CD4-positive, CD25-positive, alpha-beta regulatory T cell (primary cell): Measurements from ENCODE around the gene ABCA13. TPM values are rescaled to one million over a fixed set of nuclear protein-coding genes. Genes with fewer than 3 reads are reported as not detected.

ENCODE experiments used
- ATAC-seq, 2 donors: fragments of 150-1000 bp; cut with Tn5 transposase; one replicate each; pipeline ENCODE4 v1.10.0; 2021; ENCODE audit warnings: low read depth in 2 of 2, moderate number of reproducible peaks in 2 of 2, moderate library complexity in 1 of 2
- DNase-seq, 3 donors: peaks; one replicate each; pipeline versions ENCODE4 v3.0.0 to v3.0.0-alpha.2; 2012 to 2022; ENCODE audit warnings: mixed read lengths in 1 of 3
- H3K27ac ChIP-seq: one replicate; pipeline ENCODE4 v1.7.0; 2013; ENCODE audit warnings: mild to moderate bottlenecking, low read length; ENCODE audit not compliant: insufficient read depth, poor library complexity, severe bottlenecking
- H3K27me3 ChIP-seq: one replicate; pipeline ENCODE4 v1.7.0; 2013; ENCODE audit warnings: low read length; ENCODE audit not compliant: control insufficient read depth, insufficient read depth
- H3K36me3 ChIP-seq: one replicate; pipeline ENCODE4 v1.7.0; 2013; ENCODE audit warnings: mild to moderate bottlenecking, low read length, moderate library complexity; ENCODE audit not compliant: control insufficient read depth, insufficient read depth
- H3K4me1 ChIP-seq: 2 replicates; pipeline ENCODE4 v1.7.0; 2013; ENCODE audit warnings: mild to moderate bottlenecking, low read length; ENCODE audit not compliant: insufficient read depth, control insufficient read depth, poor library complexity, severe bottlenecking
- H3K4me3 ChIP-seq: one replicate; pipeline ENCODE4 v1.7.0; 2013; ENCODE audit warnings: low read depth, mild to moderate bottlenecking, low read length, moderate library complexity
- H3K9me3 ChIP-seq, 2 experiments: 1 replicate in 1 of 2; 2 replicates in 1 of 2; pipeline ENCODE4 v1.7.0; 2013; ENCODE audit warnings: low read length in 2 of 2, mild to moderate bottlenecking in 1 of 2, moderate library complexity in 1 of 2; ENCODE audit not compliant: control insufficient read depth in 2 of 2
- H3K27ac Mint-ChIP-seq, 3 donors: one replicate each; pipeline ENCODE4 v1.8.0; 2020 to 2022; ENCODE audit warnings: mild to moderate bottlenecking in 3 of 3, mixed read lengths in 3 of 3, moderate library complexity in 2 of 3
- H3K27me3 Mint-ChIP-seq: one replicate; pipeline ENCODE4 v1.8.0; 2022; ENCODE audit warnings: mild to moderate bottlenecking, mixed read lengths
- H3K36me3 Mint-ChIP-seq: one replicate; pipeline ENCODE4 v1.8.0; 2020; ENCODE audit warnings: mixed read lengths
- H3K4me1 Mint-ChIP-seq, 4 donors: one replicate each; pipeline ENCODE4 v1.8.0; 2020 to 2022; ENCODE audit warnings: mixed read lengths in 4 of 4, mild to moderate bottlenecking in 1 of 4
- H3K4me3 Mint-ChIP-seq, 4 donors: one replicate each; pipeline ENCODE4 v1.8.0; 2020 to 2022; ENCODE audit warnings: mild to moderate bottlenecking in 4 of 4, mixed read lengths in 4 of 4, moderate library complexity in 3 of 4
- H3K9me3 Mint-ChIP-seq, 7 donors: one replicate each; pipeline ENCODE4 v1.8.0; 2020 to 2022; ENCODE audit warnings: mixed read lengths in 7 of 7, mild to moderate bottlenecking in 3 of 7, moderate library complexity in 2 of 7
- polyA plus RNA-seq, 4 donors: library from polyadenylated mRNA; unstranded; fragments of 300-500 nt; fragmentation: Illumina TruSeq; gene quantifications; one replicate each; pipeline ENCODE4 v1.2.3, GENCODE V29; 2021
- total RNA-seq: library from RNA; stranded (reverse); gene quantifications from one replicate; pipeline ENCODE4 v1.2.3, GENCODE V29; 2022

Gene ABCA13
- total and polyA plus RNA-seq, 5 donors from 2014 or later: 1.1 TPM; not detected in 4

DNA sequence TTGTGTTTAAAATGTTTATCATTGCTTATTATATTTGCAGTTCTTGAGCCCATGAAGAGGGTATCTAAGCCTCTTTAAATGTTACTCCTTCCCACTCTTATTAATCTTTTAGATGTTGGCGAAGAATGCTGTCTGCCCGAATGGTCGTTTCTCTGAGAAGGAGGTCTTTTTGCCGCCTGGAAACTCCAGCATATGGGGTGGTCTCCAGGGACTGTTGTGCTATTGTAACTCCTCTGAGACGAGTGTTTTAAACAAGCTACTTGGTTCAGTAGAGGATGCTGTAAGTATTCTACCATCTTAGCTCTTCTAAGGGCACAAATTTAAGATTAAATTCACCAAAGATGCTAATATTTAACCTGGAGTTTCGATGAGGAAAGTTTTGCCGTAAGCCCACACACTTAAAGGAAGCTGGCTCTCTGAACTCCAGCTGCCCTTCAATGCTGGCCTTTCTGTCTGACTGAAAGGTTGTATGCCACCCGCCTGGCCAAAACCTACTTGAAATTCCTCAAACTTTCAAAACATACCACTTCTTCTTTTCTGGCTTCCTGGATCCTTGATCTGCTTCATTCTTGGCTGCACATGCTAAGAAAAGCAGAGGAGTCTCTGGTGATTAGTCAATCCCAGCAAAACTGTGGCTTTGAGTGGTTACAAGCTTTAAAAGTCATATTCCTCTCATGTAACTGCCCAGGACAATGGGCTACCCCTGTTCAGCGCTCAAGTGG, 74.7 kb downstream of the ABCA13 start:
- no peak overlapping the region for H3K27ac Mint-ChIP-seq
- no peak overlapping the region for H3K4me3 ChIP-seq
- H3K4me3 Mint-ChIP-seq: no peak overlapping the region
- H3K9me3 ChIP-seq: no peaks in the 10 kb centered on the region
- DNase-seq (no peak), ATAC-seq (no peak)
- H3K27me3 ChIP-seq: no peaks in the 10 kb centered on the region
- H3K4me1 ChIP-seq: no peaks in the 10 kb centered on the region
- H3K36me3 ChIP-seq: no peaks in the 10 kb centered on the region
- H3K36me3 Mint-ChIP-seq: no peaks in the 10 kb centered on the region
- no peaks in the 10 kb centered on the region for H3K4me1 Mint-ChIP-seq
- H3K27ac ChIP-seq: no peak overlapping the region
- peaks cover 4% of the 10 kb centered on the region for H3K27me3 Mint-ChIP-seq
- peaks cover 0 to 4% (median 0%) of the 10 kb centered on the region in 7 donors for H3K9me3 Mint-ChIP-seq

DNA sequence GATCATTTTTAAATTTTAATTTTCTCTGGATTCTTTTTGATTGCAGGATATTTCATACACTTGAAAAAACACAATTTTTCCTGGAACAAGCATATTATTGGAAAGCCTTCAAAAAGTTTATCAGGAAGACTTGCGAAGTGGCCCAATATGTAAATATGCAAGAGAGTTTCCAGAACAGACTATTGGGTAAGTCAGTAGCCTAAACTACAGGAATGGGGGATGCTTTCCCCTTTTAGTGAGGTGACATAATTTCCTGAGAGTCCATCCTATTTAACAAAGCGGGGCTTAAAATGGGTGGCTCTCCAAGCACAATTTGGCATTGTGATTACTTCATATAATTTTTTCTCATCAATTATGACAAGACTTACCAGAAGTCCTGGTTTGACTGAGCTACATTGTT, 77.9 kb downstream of the ABCA13 start:
- Mint-ChIP-seq H3K36me3 (no peaks in the 10 kb centered on the region), H3K27me3 (no peaks in the 10 kb centered on the region), H3K9me3 (peaks cover 0 to 4% (median 0%) of the 10 kb centered on the region in 7 donors), H3K4me1 (peaks cover 0 to 7% (median 5%) of the 10 kb centered on the region in 4 donors), H3K4me3 (no peak overlapping the region), H3K27ac (no peak overlapping the region)
- Histone ChIP-seq H3K36me3 (no peaks in the 10 kb centered on the region), H3K27me3 (no peaks in the 10 kb centered on the region), H3K4me3 (no peak overlapping the region), H3K4me1 (no peaks in the 10 kb centered on the region), H3K27ac (no peak overlapping the region), H3K9me3 (no peaks in the 10 kb centered on the region)
- DNase-seq (no peak), ATAC-seq (no peak)

DNA sequence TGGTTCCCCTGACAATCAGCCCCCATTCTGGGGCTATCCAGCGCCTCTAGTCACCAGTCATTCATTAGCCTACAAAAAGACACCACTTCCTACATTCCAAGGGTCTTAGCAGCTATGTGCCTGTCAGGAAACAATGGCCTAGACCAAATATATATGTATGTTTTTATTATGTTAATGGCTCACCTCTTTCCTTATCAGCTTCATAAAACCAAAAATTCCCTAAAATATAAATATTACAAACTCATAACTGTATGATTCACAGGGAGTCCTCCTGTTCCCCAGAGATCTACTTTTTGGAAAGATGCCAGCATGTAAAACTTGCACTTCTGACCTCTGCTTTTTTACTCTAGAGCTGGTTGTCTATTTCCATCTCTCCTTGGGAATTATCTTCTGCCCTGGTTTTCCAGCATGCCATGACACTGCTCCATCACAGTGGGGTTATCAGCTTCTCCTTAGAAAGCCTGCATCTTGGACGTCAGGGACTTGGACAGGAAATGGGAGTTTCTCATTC, 79.2 kb downstream of the ABCA13 start:
- Histone ChIP-seq H3K27me3 (no peaks in the 10 kb centered on the region), H3K36me3 (no peaks in the 10 kb centered on the region), H3K4me3 (no peak overlapping the region), H3K4me1 (no peaks in the 10 kb centered on the region), H3K27ac (no peak overlapping the region), H3K9me3 (no peaks in the 10 kb centered on the region)
- Mint-ChIP-seq H3K27me3 (no peaks in the 10 kb centered on the region), H3K4me1 (peaks cover 0 to 7% (median 5%) of the 10 kb centered on the region in 4 donors), H3K4me3 (peak overlapping the region in 1 of 4 donors; percentile 38), H3K36me3 (no peaks in the 10 kb centered on the region), H3K9me3 (peaks cover 0 to 4% (median 0%) of the 10 kb centered on the region in 7 donors), H3K27ac (no peak overlapping the region)
- DNase-seq (no peak), ATAC-seq (no peak)

DNA sequence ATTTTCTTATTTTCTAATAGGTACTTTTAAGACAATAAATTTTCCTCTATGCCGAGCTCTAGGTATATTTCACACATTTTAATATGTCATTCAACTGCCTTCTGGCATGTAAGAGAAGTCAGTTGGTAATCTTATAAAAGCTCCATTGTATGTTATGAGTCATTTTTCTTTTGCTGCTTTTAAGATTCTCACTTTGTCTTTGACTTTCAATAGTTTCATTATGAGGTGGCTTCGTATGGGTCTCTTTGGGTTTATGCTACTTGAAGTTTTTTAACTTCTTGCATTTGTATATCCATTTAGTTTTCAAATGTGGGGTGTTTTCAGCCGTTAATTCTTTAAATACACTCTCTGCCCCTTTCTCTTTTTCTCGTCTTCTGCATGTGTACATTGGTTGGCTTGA, 80.5 kb downstream of the ABCA13 start:
- ATAC-seq (no peak), DNase-seq (peak in 1 of 3 donors; percentile 41)
- Histone ChIP-seq H3K4me1 (no peaks in the 10 kb centered on the region), H3K27me3 (no peaks in the 10 kb centered on the region), H3K4me3 (no peak overlapping the region), H3K36me3 (no peaks in the 10 kb centered on the region), H3K9me3 (no peaks in the 10 kb centered on the region), H3K27ac (no peak overlapping the region)
- Mint-ChIP-seq H3K27ac (no peak overlapping the region), H3K27me3 (no peaks in the 10 kb centered on the region), H3K4me3 (no peak overlapping the region), H3K4me1 (peaks cover 0 to 7% (median 5%) of the 10 kb centered on the region in 4 donors), H3K9me3 (peaks cover 0 to 4% (median 0%) of the 10 kb centered on the region in 7 donors), H3K36me3 (no peaks in the 10 kb centered on the region)

DNA sequence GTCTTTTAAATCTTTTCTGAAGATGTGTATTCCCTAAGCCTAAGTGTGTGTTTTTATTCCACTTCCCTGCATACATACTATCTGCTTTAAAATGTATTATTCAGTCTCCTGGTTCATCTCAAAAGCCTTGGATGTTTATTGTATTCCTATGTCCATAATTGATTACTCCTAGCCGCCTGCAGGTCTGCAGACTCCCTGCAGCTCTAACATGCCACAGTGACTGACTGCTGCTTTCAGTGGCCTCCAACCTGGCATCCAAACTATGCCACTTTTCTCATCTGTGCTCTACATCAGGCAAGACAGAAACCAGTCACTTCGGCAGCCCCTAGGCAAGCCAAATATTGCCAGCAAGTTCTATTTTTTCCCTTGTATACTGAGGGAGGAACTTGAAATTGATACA, 81.7 kb downstream of the ABCA13 start:
- H3K27me3 ChIP-seq: no peaks in the 10 kb centered on the region
- no peak overlapping the region for H3K4me3 ChIP-seq
- H3K4me3 Mint-ChIP-seq: no peak overlapping the region
- no peak overlapping the region for H3K27ac ChIP-seq
- H3K9me3 Mint-ChIP-seq: peaks cover 0 to 7% (median 0%) of the 10 kb centered on the region in 7 donors
- H3K36me3 ChIP-seq: no peaks in the 10 kb centered on the region
- ATAC-seq (no peak), DNase-seq (no peak)
- H3K27ac Mint-ChIP-seq: no peak overlapping the region
- H3K9me3 ChIP-seq: no peaks in the 10 kb centered on the region
- peaks cover 0 to 7% (median 5%) of the 10 kb centered on the region in 4 donors for H3K4me1 Mint-ChIP-seq
- H3K36me3 Mint-ChIP-seq: no peaks in the 10 kb centered on the region
- H3K4me1 ChIP-seq: no peaks in the 10 kb centered on the region
- H3K27me3 Mint-ChIP-seq: peaks cover 7% of the 10 kb centered on the region

DNA sequence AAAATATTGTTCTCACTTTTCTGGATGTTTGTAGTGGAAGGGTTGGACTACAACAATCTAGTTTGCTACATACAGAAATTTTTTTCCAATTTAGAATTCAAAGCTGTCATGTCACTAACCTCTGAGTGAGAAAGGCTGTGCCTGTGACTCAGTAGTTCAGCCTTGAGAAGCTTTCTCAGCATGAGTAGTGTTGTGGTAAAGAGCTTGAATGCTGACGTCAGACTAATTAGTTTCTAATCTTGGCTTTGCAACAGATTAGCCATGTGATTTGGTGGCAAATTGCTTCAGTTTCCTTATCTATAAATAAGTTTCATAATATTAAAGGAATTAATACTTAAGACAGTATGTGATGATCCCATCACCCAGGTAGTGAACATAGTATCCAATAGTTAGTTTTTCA, 83.8 kb downstream of the ABCA13 start:
- Mint-ChIP-seq H3K4me1 (peaks cover 0 to 7% (median 5%) of the 10 kb centered on the region in 4 donors), H3K4me3 (no peak overlapping the region)
- no peak for ATAC-seq

DNA sequence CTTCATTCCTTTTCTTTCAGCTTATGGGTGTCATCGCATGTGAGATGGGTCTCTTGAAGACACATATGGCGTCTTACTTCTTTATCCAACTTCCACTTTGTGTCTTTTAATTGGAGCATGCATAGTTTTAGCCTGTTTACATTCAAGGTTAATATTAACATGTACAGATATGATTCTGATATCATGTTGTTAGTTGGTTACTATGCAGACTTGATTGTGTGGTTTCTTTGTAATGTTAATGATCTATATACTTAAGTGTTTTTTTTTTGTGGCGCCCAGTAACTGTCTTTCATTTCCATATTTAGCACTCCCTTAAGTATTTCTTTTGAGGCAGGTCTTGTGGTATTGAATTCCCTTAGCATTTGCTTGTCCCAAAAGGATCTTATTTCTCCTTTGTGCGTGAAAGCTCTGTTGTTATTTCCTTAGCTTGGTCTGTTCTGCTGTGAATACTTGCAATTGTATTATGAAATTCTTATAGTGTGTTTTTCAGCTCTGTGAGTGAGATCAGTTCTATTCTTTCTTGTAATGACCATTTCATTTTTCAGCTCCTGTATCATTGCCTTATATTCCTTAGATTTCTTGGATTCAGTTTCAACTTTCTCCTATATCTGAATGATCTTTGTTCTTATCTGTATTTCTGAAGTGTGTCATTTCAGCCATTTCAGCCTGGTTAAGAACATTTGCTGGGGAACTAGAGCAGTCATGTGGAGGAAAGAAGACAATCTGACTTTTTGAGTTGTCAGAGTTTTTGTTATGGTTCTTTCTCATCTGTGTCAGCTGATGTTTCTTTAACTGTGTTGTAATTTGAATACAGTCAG, 88.4 kb downstream of the ABCA13 start:
- H3K27me3 ChIP-seq: no peaks in the 10 kb centered on the region
- DNase-seq (no peak), ATAC-seq (no peak)
- Mint-ChIP-seq H3K4me3 (no peak overlapping the region), H3K27me3 (peaks cover 7% of the 10 kb centered on the region), H3K4me1 (no peaks in the 10 kb centered on the region), H3K9me3 (peaks cover 0 to 7% (median 0%) of the 10 kb centered on the region in 7 donors), H3K36me3 (no peaks in the 10 kb centered on the region), H3K27ac (no peak overlapping the region)
- H3K36me3 ChIP-seq: no peaks in the 10 kb centered on the region
- H3K4me3 ChIP-seq: no peak overlapping the region
- H3K4me1 ChIP-seq: no peaks in the 10 kb centered on the region
- no peaks in the 10 kb centered on the region for H3K9me3 ChIP-seq
- no peak overlapping the region for H3K27ac ChIP-seq

More for the DNA sequence above, 83.8 kb downstream of the ABCA13 start:
- Histone ChIP-seq H3K27ac (no peak overlapping the region), H3K9me3 (no peaks in the 10 kb centered on the region), H3K36me3 (no peaks in the 10 kb centered on the region), H3K4me3 (no peak overlapping the region), H3K27me3 (no peaks in the 10 kb centered on the region), H3K4me1 (no peaks in the 10 kb centered on the region)
- peak in 1 of 3 donors; percentile 29 for DNase-seq
- Mint-ChIP-seq H3K27ac (no peak overlapping the region), H3K27me3 (peaks cover 7% of the 10 kb centered on the region), H3K36me3 (no peaks in the 10 kb centered on the region), H3K9me3 (peaks cover 0 to 7% (median 0%) of the 10 kb centered on the region in 7 donors)
